ENCODE measurements around the gene IL18R1. TPM values are rescaled to one million over a fixed set of nuclear protein-coding genes. Genes with fewer than 3 reads are reported as not detected.

The IL18R1 gene
- polyA plus RNA-seq, 1 donor (not counting 4 experiments of a cell fraction or from before 2014, with no cell fraction given) = 1.7 TPM

DNA sequence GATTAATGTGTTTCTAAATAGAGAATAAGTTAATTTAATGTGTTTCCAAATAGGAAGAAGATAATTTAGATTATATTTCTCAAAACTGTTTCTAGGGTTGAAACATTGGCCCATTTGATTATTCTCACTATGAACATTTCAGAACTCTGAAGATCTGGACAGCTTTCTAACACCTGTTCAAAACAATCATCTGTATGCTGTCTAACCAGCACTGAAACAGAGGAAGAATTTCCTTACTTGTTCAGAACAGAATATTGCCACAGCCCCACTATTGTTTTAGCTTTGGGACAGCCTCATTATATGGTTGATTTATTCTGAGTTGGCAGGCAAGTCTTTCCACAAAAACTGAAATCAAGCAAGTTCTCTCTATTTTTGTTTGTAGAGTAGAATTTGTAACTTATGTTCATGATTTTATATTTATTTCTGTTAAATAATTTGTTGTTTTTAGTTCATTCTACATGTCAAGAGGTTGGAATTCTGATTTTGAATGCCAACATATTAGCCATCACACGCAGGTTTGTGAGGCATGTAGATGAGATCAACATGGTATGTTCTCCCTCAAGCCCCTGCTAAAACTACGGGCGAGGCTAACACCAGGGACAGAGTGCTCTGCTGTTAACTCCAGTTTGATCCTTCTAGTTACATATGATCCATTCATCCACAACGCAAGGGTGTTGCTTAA, 78.5 kb downstream of the IL18R1 start:
- Histone ChIP-seq H3K27me3 (ENCODE audit: control insufficient read depth, extremely low read depth, insufficient read depth, low read length) (no peaks in the 10 kb centered on the region), H3K9ac (ENCODE audit: control insufficient read depth, extremely low read depth, insufficient read depth, low read length) (no peak overlapping the region), H3K9me3 (ENCODE audit: control insufficient read depth, low read depth, low read length) (no peaks in the 10 kb centered on the region), H3K79me2 (ENCODE audit: control insufficient read depth, insufficient read depth, low read length) (no peaks in the 10 kb centered on the region), H3K27ac (ENCODE audit: control insufficient read depth, insufficient read depth, low read length) (no peak overlapping the region), H4K20me1 (ENCODE audit: control insufficient read depth, extremely low read depth, insufficient read depth, low read length) (no peaks in the 10 kb centered on the region), H3K4me3 (ENCODE audit: control insufficient read depth in 2 of 3, extremely low read depth in 1 of 3, insufficient read depth in 2 of 3, low read depth in 1 of 3, low read length in 3 of 3) (no peak overlapping the region), H3K4me1 (ENCODE audit: control insufficient read depth, extremely low read depth, insufficient read depth, low read length) (no peaks in the 10 kb centered on the region), H3K9me1 (ENCODE audit: control insufficient read depth, extremely low read depth, insufficient read depth, low read length) (no peaks in the 10 kb centered on the region), H2AFZ (ENCODE audit: control insufficient read depth, low read length) (no peak overlapping the region), H3K36me3 (ENCODE audit: control insufficient read depth in 2 of 2, extremely low read depth in 1 of 2, insufficient read depth in 2 of 2, low read length in 2 of 2) (no peaks in the 10 kb centered on the region), H3K4me2 (ENCODE audit: control insufficient read depth, extremely low read depth, insufficient read depth, low read depth, low read length) (no peak overlapping the region)
- no peak for DNase-seq (ENCODE audit: low read depth, low spot score)
- TF ChIP-seq EZH2 (IDR thresholded peaks at IDR 0.05; ENCODE audit: low read length) = no peak
- TF ChIP-seq CTCF (optimal IDR thresholded peaks at IDR 0.05 in 1 of 3, IDR thresholded peaks at IDR 0.05 in 1 of 3, conservative IDR thresholded peaks at IDR 0.05 in 1 of 3; ENCODE audit: extremely low read depth in 1 of 3, insufficient read depth in 2 of 3, low read length in 3 of 3) = no peak
- FAIRE-seq = no peak
- dilution Hi-C loops (cut with MboI; ENCODE audit: extremely low pct_ligation_motif_present, low sequenced_read_pairs) = no loop called here

- Histone ChIP-seq H3K79me2 (ENCODE audit: control insufficient read depth, insufficient read depth, low read length) (no peaks in the 10 kb centered on the region), H3K27me3 (ENCODE audit: control insufficient read depth, extremely low read depth, insufficient read depth, low read length) (no peaks in the 10 kb centered on the region), H3K9me3 (ENCODE audit: control insufficient read depth, low read depth, low read length) (no peaks in the 10 kb centered on the region), H3K4me2 (ENCODE audit: control insufficient read depth, extremely low read depth, insufficient read depth, low read depth, low read length) (no peak overlapping the region), H3K9me1 (ENCODE audit: control insufficient read depth, extremely low read depth, insufficient read depth, low read length) (no peaks in the 10 kb centered on the region), H3K9ac (ENCODE audit: control insufficient read depth, extremely low read depth, insufficient read depth, low read length) (no peak overlapping the region), H3K27ac (ENCODE audit: control insufficient read depth, insufficient read depth, low read length) (no peak overlapping the region), H3K4me3 (ENCODE audit: control insufficient read depth in 2 of 3, extremely low read depth in 1 of 3, insufficient read depth in 2 of 3, low read depth in 1 of 3, low read length in 3 of 3) (no peak overlapping the region), H3K36me3 (ENCODE audit: control insufficient read depth in 2 of 2, extremely low read depth in 1 of 2, insufficient read depth in 2 of 2, low read length in 2 of 2) (no peaks in the 10 kb centered on the region), H4K20me1 (ENCODE audit: control insufficient read depth, extremely low read depth, insufficient read depth, low read length) (no peaks in the 10 kb centered on the region), H3K4me1 (ENCODE audit: control insufficient read depth, extremely low read depth, insufficient read depth, low read length) (no peaks in the 10 kb centered on the region), H2AFZ (ENCODE audit: control insufficient read depth, low read length) (no peak overlapping the region)
- dilution Hi-C loops (cut with MboI; ENCODE audit: extremely low pct_ligation_motif_present, low sequenced_read_pairs) = no loop called here
- TF ChIP-seq EZH2 (IDR thresholded peaks at IDR 0.05; ENCODE audit: low read length) = no peak
- TF ChIP-seq CTCF (optimal IDR thresholded peaks at IDR 0.05 in 1 of 3, IDR thresholded peaks at IDR 0.05 in 1 of 3, conservative IDR thresholded peaks at IDR 0.05 in 1 of 3; ENCODE audit: extremely low read depth in 1 of 3, insufficient read depth in 2 of 3, low read length in 3 of 3) = no peak
- DNase-seq (ENCODE audit: low read depth, low spot score) (no peak), FAIRE-seq (no peak)
Measured at GRCh38 chr2:102434655-102435381, 79.2 kb downstream of the IL18R1 start.
